ENCODE data around the gene ANKS1B.
"Not testable (repeated sequence)": the region's sequence is repeated elsewhere in the genome, so short reads cannot be mapped to it uniquely, and the experiment has no call there.

Gene ANKS1B

GRCh38 chr12:98786653-98787052, 1198.1 kb downstream of the ANKS1B start:
- DNase-seq, result no peak

- DNase-seq, result no peak
Observed at GRCh38 chr12:98783420-98783819, 1201.3 kb downstream of the ANKS1B start.

- DNase-seq, result no peak
Observed at GRCh38 chr12:98780261-98780660, 1204.5 kb downstream of the ANKS1B start.

DNA sequence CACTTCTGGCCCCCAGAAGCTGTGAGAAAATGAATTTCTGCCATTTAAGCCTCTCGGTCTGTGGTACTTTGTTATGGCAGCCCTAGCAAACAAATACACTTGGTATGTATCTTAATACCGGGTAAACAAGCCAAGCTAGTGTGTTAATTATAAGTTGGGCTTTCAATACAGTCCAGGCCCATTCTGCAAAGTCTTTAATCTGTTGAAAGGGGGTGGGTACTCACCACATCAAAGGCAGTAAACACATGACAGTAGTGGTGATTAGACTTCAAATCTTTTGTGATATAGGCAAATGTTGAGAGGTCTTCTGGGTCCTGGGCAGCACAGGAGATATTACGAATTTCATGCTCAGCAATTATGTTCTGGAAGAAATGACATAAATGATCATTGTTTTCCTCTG, 1211.9 kb downstream of the ANKS1B start:
- DNase-seq, result no peak

- DNase-seq, result no peak
Observed at GRCh38 chr12:98771811-98772752, 1212.7 kb downstream of the ANKS1B start.

- DNase-seq, result no peak
Observed at GRCh38 chr12:98770230-98770629, 1214.5 kb downstream of the ANKS1B start.

DNA sequence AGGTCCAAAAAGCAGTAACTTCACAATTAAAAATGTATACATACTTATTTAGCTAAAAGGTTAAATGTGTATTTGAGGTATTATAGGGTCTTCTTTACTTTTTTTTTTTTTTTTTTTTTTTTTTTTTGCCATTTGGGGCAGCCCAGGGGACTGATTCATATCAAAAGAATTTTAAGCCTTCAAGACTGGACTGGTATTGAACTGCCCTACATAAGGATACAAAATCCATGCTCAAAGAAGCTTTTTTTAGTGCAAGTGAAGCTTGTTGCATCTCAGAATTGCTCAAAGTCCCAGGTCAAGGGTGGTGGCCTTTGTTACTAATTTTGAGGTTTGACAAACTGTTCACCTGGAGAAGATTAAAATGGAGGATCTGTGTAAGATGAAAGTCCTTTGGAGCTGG, 1215.7 kb downstream of the ANKS1B start:
- no peak for DNase-seq

DNA sequence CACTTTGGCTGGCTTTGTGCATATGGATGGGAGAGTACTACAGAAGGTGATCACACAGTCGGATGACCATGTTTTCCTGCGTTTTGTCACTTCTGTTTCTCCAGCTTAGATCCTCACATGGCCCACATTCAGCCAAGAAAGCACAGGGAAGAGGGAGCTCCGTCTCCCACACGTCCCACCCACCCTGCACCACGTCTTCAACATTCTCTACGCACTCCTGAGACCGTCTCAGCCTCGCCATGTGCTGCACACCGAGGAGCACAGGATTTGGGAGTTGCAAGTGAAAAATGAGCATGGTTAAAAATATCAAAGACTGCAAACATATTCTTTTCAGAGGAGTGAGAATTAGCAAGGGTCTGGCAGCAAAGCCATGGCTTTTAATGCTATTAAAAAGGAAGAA, 1217.5 kb downstream of the ANKS1B start:
- no peak for DNase-seq

- DNase-seq, result no peak
Observed at GRCh38 chr12:98763656-98764055, 1221.1 kb downstream of the ANKS1B start.

GRCh38 chr12:98758331-98758730, 1226.4 kb downstream of the ANKS1B start:
- DNase-seq, result no peak

GRCh38 chr12:98757455-98757854, 1227.3 kb downstream of the ANKS1B start:
- no peak for DNase-seq

GRCh38 chr12:98755855-98756254, 1228.9 kb downstream of the ANKS1B start:
- not testable (repeated sequence) for DNase-seq

DNA sequence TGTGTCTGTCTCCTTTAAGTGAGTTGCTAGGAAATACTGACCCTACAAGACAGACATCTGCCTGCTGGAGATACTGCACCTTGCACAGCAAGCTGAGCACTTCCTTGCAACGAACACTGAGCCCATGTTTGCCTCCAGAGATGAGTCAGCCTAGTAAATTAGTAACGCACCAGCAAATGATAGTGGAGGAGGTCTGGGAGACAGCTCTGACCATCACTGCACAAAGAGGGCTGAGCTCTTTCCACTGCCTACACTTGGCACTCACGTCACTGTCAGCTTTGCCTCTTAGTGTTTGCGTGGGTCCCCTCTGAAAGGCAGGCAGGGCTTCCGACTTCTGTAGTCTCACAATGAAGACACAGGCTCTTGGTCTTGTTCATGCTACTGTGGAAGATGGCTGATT, 1230.6 kb downstream of the ANKS1B start:
- DNase-seq, result peak; percentile 42

GRCh38 chr12:98752726-98753125, 1232.0 kb downstream of the ANKS1B start:
- no peak for DNase-seq

DNA sequence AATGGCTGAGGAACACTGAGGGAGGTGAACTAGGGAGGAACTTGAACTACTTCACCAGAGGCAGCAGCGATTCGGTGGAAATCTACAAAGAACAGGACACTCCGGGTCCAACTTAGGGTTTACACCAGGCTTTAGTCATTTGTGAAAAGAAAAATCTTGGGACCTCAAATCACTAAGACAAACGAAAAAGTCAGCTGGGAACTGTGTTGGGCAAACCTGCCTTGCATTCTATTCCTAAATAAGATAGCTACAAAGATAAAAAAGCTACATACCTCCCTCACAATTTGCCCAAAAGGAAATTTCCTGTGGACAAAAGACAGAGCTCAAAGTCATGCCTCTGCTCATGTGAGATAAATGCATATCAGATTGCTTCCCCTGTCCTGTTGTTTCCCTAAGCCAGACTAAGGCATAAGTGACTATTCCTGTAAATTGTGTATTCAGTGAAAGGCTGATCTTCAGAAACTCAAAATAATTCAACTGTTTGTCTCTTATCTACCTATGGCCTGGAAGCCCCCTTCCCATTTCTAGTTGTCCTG, 1233.1 kb downstream of the ANKS1B start:
- no peak for DNase-seq

DNA sequence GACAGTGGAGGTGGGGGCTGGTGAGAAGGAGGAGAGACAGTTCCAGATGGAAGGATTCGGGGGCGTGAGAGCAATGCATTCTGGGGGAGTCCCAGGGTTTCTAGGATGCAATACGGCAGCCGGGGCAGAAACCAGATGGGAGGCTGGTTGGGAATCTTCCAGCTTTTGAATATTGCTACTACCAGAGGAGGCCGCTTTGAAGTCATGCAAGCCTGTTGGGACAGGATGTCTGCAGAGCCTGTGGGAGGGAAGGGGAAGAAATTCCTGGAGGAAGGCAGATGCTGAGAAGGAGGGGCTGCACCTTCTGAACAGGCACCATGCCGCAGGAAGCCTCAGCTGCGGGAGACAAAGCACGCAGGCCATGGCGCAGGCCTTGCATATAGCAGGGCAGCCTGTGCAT, 1234.2 kb downstream of the ANKS1B start:
- DNase-seq, result no peak

- DNase-seq, result no peak
Observed at GRCh38 chr12:98748463-98748862, 1236.3 kb downstream of the ANKS1B start.

- peak; percentile 57 for DNase-seq
Observed at GRCh38 chr12:98745578-98746391, 1239.0 kb downstream of the ANKS1B start.

DNA sequence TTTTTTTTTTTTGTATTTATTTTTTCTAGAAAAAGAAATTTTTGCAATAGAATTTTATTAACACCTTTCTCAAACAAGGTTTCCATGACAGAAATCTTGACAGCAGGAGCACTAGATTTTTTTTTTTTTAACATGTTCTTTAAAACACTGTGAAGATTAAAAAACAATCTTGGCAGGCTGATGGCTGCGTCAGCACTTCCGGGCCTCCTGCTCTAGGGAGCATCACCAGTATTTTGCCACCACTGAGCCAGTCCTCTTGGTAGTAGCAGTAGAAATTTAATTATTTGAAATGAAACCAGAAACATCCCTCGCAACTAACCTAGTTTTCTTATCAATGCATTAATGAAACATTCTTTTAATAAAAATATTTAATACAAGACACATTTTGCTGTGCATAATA, 1240.1 kb downstream of the ANKS1B start:
- DNase-seq, result no peak

DNA sequence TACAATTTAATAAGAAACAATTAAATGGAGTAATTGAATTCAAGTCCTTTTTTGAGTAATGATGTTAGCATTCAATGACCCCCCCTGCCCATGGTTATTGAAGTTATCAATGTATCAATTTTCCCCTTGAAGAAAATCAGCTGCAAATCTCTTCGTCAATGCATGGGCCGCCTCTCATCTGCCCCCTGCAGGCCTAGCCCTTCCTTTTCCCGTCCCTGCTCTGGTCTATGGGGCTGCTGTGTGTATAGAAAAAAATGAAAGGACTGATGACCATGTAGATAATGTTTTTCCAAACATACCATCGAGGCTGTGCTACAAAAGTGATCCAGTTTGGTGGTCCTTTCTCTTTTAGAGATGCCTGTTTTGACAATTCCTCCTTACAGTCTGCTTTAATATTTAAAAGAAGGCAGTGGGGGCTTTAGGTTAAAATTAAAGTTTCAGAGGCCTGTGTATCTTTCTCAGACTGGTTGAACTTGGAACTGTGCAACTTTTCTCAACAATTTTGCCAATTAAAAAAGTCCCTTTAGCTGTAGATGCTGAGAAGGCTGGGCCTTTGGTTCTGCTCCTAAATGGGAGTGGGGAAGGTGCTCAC, 1241.3 kb downstream of the ANKS1B start:
- peak; percentile 71 for DNase-seq

- peak; percentile 67 for DNase-seq
Observed at GRCh38 chr12:98741556-98742265, 1243.0 kb downstream of the ANKS1B start.

- peak; percentile 70 for DNase-seq
Observed at GRCh38 chr12:98741196-98741555, 1243.6 kb downstream of the ANKS1B start.

DNA sequence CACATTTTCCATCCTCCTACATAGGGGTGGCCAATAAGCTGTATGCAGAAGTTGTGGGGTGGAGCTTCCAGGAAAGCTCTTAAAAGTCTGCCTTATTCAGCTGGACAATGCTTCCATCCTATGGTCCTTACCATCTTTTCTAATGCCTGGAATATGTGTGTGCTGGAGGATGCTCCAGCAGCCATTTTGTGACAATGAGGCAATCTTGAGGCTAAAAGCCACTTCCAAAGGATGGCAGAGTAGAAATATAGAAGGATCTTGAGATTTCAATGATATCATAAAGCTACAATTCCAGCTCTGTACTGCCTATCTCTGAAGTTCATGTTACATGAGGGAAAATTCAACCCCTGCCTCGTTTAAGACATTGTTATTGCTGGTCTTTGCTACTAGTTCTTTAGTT, 1244.0 kb downstream of the ANKS1B start:
- DNase-seq, result no peak

Data from activated CD4-positive, alpha-beta T cell treated with anti-CD3 and anti-CD28 coated beads for 48 hours (primary cell).